Inflammatory macrophage treated with lipopolysaccharide for 4 hours (primary cell): ENCODE data around the gene CCL7.

Experiments
- DNase-seq: peaks from one replicate; pipeline ENCODE4 v3.0.0-alpha.2; 2020

CCL7 gene

DNA sequence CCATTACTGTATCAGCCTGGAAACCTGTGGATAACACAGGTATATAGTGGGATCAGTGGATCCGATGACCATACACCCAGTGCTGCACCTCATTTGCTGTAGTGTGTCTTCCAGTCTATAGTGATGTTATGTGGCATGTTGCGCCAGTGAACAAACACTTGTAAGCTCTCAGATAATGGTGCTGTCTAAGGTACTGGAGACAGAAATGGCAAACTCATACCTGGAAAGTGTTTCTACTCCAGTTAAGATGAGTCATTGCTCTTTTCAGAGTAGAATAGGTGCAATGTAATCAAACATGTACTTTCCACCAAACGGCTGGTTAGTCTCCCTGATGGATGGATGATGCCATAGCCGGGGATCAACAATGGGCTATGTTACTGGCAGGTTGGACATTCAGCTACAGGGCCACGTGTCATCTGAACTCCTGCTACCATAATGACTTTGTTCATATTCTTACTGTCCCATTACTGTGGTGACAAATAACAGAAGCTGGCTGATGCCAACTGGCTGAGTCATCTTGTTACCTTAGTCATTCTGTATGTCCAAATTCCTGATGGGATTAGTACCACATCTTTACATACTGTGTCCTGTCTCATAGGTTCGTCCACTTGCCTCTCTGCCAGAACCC lies 21.8 kb downstream of the CCL7 start:
- peak; percentile 43 for DNase-seq

DNA sequence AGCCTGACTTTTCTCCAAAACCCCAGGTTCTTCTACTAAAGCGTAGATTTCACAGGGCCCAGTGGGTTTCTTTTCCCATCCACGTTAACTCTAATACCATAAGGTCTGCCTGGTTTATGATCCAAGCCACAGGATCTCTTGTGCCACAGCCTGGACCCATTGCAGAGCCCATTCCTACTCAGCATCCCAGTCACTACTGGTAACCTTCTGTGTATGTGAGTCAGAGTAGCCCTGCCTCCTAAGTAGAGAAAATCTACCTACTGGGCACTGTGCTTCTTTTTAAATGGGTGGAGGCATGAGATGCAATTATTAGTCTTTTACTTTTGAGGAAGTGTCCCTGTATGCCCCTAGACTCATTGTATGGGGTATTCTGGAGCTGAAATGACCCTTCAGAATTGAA lies 29.0 kb downstream of the CCL7 start:
- no peak for DNase-seq

DNA sequence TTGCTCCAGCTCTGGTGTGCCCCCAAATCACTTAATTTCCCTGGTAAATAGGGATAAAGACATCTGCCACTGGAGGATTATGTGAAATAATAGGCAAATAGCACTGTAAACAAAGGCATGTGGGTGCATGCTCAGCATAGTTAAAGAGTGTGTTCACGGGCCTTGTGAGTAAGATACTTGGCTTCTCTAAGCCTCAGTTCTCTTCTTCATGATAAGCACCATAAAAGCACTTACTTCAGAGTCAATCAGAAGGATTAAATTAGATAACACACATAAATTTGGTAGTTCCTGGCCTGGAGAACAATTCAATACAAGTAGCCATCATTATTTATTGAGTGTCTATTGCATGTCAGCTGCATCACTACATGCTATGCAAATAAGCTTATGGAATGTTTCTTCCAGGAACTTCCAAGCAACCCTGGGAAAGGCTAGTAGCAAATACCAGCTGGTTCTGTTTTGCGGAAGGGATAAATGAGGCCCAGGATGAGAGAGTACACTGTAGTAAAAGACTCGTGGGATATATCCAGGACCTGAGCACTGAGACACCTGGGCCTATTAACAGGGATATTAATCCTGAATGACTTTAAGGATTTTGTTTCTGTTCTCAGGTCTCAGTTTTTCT lies 30.0 kb downstream of the CCL7 start:
- DNase-seq = no peak

DNA sequence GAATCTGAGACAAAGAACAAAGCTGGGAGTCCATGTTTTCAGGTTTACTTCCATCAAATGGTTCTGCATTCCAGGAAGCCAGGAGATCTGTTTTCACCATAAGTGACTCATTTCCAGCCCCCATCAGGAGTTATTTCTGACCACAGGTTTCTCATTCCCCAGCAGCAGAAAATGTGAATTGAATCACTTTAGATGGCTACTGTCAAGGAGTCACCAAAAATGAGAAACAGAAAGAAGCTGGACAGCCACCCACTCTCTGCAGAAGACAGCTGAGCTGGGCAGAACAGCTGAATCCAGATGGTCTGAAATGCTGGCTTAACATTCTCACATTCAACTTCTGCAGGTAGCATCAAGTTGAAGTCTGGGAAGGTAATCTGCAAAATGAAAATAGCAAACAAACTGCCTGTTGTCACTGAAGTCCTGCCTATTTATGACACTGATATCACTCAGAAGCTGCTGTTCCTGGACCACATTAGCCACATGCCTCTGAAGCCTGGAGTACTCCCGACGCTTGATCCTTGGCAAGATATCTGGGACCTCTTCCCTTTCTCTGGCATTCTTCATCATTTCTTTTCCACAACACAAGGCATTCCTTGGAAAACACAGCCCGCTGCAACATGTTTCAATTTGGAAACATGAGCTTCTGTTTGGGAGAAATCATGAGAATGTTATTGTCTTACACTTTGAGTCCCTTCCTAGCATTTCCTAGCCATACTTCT lies 30.8 kb downstream of the CCL7 start:
- DNase-seq = peak; percentile 85

DNA sequence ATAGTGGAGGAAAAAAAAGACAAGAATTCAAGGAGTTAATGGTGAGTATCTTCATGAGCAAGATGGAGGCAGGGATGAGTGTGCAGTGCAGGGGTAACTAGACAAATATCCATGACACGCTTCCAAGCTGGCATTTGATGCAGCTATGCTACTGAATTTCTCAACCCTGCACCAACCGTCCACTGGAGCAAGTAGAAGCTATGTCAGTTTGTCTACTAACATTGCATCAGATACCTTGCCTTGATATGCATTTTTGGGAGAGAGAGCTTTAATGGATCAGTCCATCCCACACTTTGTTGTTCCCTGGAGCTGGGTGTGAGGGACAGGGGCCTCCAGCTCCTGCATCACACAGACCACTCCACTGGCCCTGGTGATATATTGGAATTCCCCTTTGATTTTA lies 32.0 kb downstream of the CCL7 start:
- no peak for DNase-seq

DNA sequence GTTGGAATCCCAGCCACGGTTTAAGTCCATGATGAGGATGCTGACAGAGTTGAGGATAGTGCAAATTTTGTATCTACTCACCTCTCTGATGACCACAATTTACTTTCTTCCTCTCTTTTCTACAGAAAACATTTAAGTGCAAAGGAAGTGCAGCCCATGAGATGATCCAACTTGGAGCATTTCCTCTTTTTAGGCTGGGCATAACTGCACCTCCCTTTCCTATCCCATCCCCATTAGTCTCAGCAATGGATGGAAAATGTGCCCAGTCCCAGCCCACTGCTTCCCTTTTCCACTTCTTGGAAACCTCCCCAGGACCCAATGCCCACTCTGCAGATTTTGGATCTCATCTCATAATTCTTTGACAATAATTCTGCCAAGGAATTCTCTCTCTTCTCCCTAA lies 32.6 kb downstream of the CCL7 start:
- peak; percentile 69 for DNase-seq

DNA sequence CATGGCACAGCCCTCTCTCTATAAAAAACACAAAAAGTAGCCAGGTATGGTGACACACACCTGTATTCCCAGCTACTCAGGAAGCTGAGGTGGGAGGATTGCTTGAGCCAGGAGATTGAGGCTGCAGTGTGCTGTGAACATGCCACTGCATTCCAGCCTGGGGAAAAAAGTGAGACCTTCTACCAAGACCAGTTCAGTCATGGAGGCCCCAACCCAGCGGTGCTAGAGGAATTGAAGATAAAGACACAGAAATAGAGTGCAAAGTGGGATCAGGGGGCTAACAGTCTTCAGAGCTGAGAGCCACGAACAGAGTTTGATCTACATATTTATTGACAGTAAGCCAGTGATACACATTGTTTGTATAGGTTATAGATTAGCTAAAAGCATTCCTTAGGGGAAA lies 33.6 kb downstream of the CCL7 start:
- DNase-seq = no peak

DNA sequence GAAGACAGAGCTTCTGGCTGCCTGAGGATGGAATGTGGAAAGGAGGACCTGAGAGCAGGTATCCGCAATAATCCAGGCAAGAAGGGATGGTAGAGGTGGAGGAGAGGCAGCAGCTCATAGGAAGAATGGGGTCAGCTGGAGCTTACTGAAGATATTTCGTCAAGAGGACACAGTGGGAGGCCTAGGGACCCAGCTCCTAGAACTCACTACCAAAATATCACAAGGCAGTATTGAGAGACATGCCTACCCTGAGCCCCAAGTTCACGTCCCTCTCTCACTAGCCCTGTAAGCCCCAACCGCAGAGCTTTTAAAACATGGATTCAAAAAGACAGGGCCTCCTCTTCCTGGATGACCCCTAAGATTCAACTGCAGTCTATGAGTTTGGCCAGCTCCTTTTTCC lies 35.0 kb downstream of the CCL7 start:
- no peak for DNase-seq

DNA sequence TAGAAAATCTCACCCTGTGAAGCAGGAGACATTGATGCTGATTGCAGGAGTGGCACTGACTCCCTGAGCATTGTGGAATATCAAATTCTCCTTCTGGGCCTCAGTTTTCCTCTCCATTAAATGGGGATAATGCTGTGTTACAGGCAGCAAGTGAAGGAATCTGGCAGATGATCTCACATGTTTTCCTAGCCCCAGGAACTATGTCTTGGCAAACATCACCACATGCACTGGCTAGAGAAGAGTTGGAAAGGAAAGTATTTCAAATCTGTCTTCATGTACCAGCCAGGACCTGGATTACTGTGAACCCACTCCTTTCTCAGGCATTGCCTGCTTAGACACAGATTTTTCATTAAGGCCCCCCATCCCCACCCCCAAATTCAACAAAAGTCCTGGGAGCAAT lies 35.6 kb downstream of the CCL7 start:
- DNase-seq = no peak

DNA sequence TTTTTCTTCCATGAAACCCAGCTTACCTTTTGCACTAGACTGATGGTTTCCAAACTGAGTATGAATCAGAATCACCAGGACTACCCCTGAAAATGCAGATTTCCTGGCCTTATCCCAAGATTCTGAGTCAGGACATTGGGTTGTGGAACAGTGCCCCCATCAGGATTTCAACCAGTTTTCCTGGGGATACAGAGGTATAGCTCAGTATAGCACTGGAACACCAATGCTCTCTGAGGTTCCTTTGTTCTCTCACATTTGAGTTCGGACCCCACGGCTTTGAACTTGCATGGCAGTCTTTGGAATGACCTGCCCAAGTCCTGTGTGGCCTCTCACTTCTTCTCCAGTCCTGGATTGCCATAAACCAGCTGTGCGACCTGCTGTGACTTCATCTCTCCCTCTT lies 36.4 kb downstream of the CCL7 start:
- peak; percentile 74 for DNase-seq

DNA sequence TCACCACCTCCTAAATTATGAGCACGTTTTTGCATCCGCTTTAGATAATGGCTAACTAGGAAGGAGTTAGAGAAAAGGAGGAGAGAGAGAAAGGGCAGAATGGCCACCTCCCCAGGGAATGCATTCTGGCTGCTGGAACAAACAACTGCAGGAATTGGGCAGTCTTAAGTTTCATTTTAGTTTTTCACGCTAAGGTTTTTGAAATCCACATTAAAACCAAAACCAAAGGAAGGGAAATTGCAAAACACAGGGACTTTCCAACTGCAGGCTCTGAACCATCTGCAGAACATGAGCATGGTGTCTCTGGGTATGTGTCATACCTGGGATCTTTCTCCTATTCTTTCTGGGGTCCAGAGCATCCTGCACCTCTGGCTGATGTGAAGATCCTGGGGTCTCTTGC lies 37.1 kb downstream of the CCL7 start:
- DNase-seq = peak; percentile 96

DNA sequence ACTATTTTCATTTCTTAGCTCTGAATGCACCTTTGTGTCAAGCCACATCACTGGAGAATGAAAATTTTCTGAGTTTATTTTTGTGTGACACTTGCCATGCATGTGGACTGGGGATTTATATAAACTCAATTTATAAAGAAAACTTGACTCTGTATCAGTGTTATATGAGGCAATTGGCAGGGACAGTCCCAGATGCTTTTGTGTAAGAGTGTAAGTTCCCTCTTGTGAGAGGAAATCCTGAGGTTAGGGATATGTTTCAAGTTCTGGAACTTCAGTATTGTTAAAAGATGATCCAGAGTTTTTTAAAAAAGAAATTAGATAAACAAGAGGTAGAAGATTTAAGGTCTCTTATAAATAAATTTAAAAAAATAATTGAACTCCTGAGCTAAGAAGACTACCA lies 38.4 kb downstream of the CCL7 start:
- DNase-seq = peak; percentile 93

DNA sequence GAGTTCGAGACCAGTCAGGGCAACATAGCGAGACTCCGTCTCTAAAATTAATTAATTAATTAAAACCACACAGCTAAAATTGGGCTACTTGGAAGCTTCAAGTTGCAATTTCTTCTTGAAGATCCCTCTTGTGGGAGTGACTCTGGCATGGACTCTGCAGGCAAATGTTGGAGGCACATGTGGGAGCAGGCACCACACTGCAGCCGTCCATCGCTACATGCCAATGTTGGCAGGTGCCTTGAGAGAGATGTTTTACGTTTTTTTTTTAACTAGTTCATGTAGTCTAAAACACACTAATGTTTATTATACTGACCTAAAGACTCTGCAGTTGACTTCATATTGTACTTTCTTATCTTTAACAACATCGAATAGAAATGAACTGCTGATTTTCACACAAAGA lies 41.3 kb downstream of the CCL7 start:
- no peak for DNase-seq

DNA sequence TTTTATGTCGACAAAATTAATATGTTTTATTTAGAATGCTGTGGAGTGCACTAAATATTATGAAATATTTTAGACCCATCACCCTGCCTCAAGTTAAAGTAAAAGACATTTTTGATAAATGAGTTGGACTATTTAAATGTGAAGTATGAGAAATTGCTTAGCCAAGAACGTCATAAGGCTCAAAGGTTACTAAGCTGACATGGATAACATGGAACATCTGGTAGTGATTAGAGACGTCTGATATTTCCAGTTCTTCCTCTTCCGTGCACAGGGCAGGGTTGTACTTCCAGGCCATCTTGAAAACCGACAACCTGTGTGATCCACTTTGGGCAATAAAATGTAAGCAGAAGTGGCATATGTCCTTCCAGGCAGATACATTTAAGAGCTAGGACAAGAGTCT lies 42.1 kb downstream of the CCL7 start:
- DNase-seq = no peak

DNA sequence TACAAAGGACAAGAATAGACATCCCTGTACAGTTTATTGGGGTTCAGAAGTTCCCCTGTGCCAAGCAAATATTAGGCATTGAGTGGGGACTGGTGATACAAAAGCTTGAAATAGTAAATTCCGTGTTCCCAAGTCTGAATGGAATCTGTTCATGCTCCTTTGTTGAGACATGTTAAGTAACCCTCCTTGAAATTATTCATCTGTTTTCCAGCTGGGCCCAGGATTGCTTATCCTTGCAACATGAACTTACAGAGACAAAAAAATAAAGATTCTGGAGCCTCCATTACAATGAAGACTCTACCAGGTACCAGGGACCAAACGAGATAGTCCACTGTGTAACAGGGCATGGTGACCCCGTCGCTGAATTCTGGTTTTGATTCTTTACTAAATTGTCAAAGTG lies 43.1 kb downstream of the CCL7 start:
- no peak for DNase-seq

DNA sequence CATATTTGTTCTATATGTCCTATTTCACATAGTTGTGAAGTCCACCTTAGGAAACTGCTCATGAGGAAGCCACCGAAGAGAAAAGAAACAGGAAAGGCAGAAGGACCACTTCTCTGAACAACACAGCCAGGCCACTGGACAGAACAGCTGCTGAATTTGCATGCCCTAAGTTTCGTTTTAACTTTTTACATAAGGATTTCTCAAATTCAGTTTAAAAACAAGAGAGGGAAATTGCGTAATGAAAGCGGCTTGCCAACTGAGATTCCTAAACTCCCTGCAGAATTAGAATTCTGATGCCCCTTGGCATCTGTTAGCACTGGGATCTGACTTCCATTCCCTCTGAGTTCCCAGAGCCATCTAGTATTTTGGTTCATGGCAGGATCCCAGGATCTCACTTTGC lies 44.3 kb downstream of the CCL7 start:
- peak; percentile 98 for DNase-seq

DNA sequence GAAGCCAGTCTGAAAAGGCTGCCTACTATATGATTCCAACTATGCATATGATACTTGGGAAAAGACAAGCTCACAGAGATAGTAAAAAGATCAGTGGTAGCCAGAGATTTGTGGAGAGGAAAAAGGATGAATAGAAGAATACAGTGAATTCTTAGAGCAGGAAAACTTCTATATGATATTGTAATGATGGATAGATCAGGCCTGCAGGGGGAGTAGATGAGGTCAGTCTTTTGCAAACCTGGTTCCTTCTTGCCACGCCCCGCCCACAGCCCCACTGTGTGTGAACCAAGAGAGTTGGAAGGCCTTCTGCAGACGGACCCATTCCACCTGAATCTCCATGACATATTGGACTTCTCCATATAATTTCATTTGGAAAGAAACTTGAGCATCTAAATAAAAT lies 48.5 kb downstream of the CCL7 start:
- peak; percentile 83 for DNase-seq

DNA sequence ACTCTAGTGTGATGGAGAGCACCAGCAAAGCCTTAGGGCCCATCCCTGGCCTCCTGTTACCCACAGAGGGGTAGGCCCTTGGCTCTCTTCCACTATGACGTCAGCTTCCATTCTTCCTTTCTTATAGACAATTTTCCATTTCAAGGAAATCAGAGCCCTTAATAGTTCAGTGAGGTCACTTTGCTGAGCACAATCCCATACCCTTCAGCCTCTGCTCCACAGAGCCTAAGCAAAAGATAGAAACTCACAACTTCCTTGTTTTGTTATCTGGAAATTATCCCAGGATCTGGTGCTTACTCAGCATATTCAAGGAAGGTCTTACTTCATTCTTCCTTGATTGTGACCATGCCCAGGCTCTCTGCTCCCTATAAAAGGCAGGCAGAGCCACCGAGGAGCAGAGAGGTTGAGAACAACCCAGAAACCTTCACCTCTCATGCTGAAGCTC lies 49.0 kb downstream of the CCL7 start, which contains the start of gene CCL8:
Gene CCL8 (plus strand): TSS at position 397 of the 445 bp plus-strand sequence. CDS start 67 bp downstream, outside the sequence.
- DNase-seq = peak; percentile 85
